CD4-positive, alpha-beta memory T cell (primary cell): ENCODE data around the gene KIAA0319L. TPM values are rescaled to one million over a fixed set of nuclear protein-coding genes. Genes with fewer than 3 reads are reported as not detected.
A peak's percentile ranks its signal among the peaks of the same experiment; 100 is the strongest.

Experiments used
- CTCF ChIA-PET: fragments of 350-600 bp; sonication (Branson Sonifier 250); formaldehyde crosslinking; loops from one replicate; lab custom pipeline; 2021; ENCODE audit warnings: inconsistent platforms; ENCODE audit not compliant: partially characterized antibody; lab: Charles Lee
- POLR2A ChIA-PET: fragments of 350-600 bp; sonication (Branson Sonifier 250); formaldehyde crosslinking; loops from one replicate; lab custom pipeline; 2021; ENCODE audit not compliant: partially characterized antibody; lab: Charles Lee
- DNase-seq, 5 donors: peaks; one replicate each; pipeline versions ENCODE4 v3.0.0 to v3.0.0-alpha.2; 2020 to 2022; ENCODE audit warnings: mixed read lengths in 1 of 5
- H3K27ac ChIP-seq: one replicate; pipeline ENCODE4 v1.7.0; 2013; ENCODE audit warnings: low read depth, low read length
- H3K27me3 ChIP-seq: 2 replicates; pipeline ENCODE4 v1.7.0; 2013; ENCODE audit warnings: mild to moderate bottlenecking, low read length, moderate library complexity; ENCODE audit not compliant: insufficient read depth
- H3K36me3 ChIP-seq: 2 replicates; pipeline ENCODE4 v1.7.0; 2013; ENCODE audit warnings: mild to moderate bottlenecking, low read length, moderate library complexity; ENCODE audit not compliant: insufficient read depth
- H3K4me1 ChIP-seq: 2 replicates; pipeline ENCODE4 v1.7.0; 2013; ENCODE audit warnings: mild to moderate bottlenecking, low read length, moderate library complexity; ENCODE audit not compliant: insufficient read depth
- H3K4me3 ChIP-seq, 2 donors: one replicate each; pipeline ENCODE4 v1.7.0; 2013; ENCODE audit warnings: low read length in 2 of 2, mild to moderate bottlenecking in 1 of 2
- H3K9me3 ChIP-seq, 2 donors: one replicate each; pipeline ENCODE4 v1.7.0; 2013; ENCODE audit warnings: low read length in 2 of 2, control low read depth in 1 of 2; ENCODE audit not compliant: control insufficient read depth in 1 of 2
- H3K27ac Mint-ChIP-seq, 7 donors: one replicate each; pipeline ENCODE4 v1.8.0; 2020 to 2021; ENCODE audit warnings: mixed read lengths in 7 of 7, mild to moderate bottlenecking in 6 of 7, inconsistent platforms in 3 of 7, moderate library complexity in 3 of 7
- H3K27me3 Mint-ChIP-seq, 2 donors: one replicate each; pipeline ENCODE4 v1.8.0; 2020 to 2021; ENCODE audit warnings: mixed read lengths in 2 of 2
- H3K36me3 Mint-ChIP-seq, 2 donors: one replicate each; pipeline ENCODE4 v1.8.0; 2020 to 2021; ENCODE audit warnings: mixed read lengths in 2 of 2, inconsistent platforms in 1 of 2, mild to moderate bottlenecking in 1 of 2
- H3K4me1 Mint-ChIP-seq, 4 donors: one replicate each; pipeline ENCODE4 v1.8.0; 2020 to 2021; ENCODE audit warnings: mixed read lengths in 4 of 4, mild to moderate bottlenecking in 1 of 4
- H3K4me3 Mint-ChIP-seq, 8 donors: one replicate each; pipeline ENCODE4 v1.8.0; 2020 to 2021; ENCODE audit warnings: mixed read lengths in 8 of 8, mild to moderate bottlenecking in 7 of 8, moderate library complexity in 6 of 8, inconsistent platforms in 3 of 8
- H3K9me3 Mint-ChIP-seq, 8 donors: one replicate each; pipeline ENCODE4 v1.8.0; 2020 to 2021; ENCODE audit warnings: mixed read lengths in 8 of 8, mild to moderate bottlenecking in 5 of 8, inconsistent platforms in 3 of 8, moderate library complexity in 1 of 8
- intact Hi-C: fragments of 100-400 bp; cut with micrococcal nuclease; formaldehyde crosslinking; loops from one replicate; pipeline ENCODE4 v1.15.1; 2023
- polyA plus RNA-seq, 2 donors: library from polyadenylated mRNA; unstranded; fragments of 300-500 nt; fragmentation: Illumina TruSeq; gene quantifications; one replicate each; pipeline ENCODE4 v1.2.3, GENCODE V29; 2021
- total RNA-seq, 2 experiments: library from RNA; stranded (reverse); gene quantifications; one replicate each; pipeline ENCODE4 v1.2.3, GENCODE V29; 2021

Gene KIAA0319L
- total and polyA plus RNA-seq, 4 experiments from 2014 or later = 12.7 to 82.9 (median 54.3) TPM

DNA sequence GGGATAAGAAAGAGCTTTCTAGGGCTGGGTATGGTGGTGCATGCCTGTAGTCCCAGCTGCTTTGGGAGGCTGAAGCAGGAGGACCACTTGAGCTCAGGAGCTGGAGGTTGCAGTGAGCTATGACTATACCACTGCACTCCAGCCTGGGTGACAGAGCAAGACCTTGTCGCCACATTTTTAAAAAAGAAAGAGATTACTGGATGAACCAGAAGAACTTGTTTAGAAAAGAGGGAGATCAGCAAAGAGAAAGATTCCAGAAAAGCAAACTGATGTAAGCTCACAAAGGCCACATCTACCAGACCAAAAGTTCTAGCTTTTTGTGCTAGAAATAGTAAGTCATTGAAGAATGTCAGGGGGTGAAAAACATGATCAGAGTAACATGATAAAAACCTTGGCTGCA lies 117.6 kb downstream of the KIAA0319L start:
- Mint-ChIP-seq H3K27me3 (no peaks in the 10 kb centered on the region), H3K36me3 (peaks cover 66 to 71% of the 10 kb centered on the region in 2 donors), H3K27ac (peak overlapping the region in 5 of 7 donors; percentile 32 to 82 (median 53)), H3K4me1 (peaks cover 4 to 11% (median 7%) of the 10 kb centered on the region in 4 donors), H3K9me3 (no peaks in the 10 kb centered on the region), H3K4me3 (no peak overlapping the region)
- ChIA-PET CTCF (interaction anchor here (1.5 to 8.3 kb wide), 3 partner anchors 11 to 132 kb away, joined by 3 to 52 read pairs (median 5); no protein-coding TSS in a partner anchor), POLR2A (no interaction called here)
- Histone ChIP-seq H3K27me3 (no peaks in the 10 kb centered on the region), H3K27ac (no peak overlapping the region), H3K36me3 (peaks cover 67% of the 10 kb centered on the region), H3K4me1 (no peaks in the 10 kb centered on the region), H3K4me3 (no peak overlapping the region), H3K9me3 (no peaks in the 10 kb centered on the region)
- no peak for DNase-seq
- intact Hi-C loops = no loop called here

DNA sequence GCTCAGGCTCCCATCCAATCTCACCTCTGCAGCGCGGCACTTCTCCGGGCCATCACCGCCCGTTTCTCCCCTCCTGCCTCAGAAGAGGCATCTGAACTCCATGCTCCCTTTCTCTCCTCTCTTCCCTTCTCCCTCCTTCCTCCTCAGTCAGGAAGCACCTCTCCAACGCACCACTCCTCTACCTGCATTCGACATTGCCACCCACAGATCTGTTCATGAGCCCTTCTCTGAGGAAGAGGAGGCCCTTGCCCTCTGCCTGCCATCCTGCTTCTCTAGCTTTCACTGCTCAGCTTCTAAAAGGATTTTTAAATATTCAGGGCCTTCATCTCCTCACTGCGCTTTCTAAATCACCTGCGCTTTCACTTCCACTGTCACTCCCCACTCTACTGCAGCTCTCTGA lies 120.0 kb downstream of the KIAA0319L start:
- no peaks in the 10 kb centered on the region for H3K9me3 Mint-ChIP-seq
- Histone ChIP-seq H3K4me1 (no peaks in the 10 kb centered on the region), H3K36me3 (peaks cover 59% of the 10 kb centered on the region), H3K4me3 (no peak overlapping the region), H3K27ac (no peak overlapping the region), H3K27me3 (no peaks in the 10 kb centered on the region), H3K9me3 (no peaks in the 10 kb centered on the region)
- POLR2A ChIA-PET = no interaction called here
- H3K4me1 Mint-ChIP-seq = peaks cover 7 to 24% (median 10%) of the 10 kb centered on the region in 4 donors
- intact Hi-C loops = no loop called here
- DNase-seq = no peak
- H3K4me3 Mint-ChIP-seq = peak overlapping the region in 1 of 8 donors; percentile 29
- no peaks in the 10 kb centered on the region for H3K27me3 Mint-ChIP-seq
- H3K27ac Mint-ChIP-seq = peak overlapping the region in 6 of 7 donors; percentile 29 to 87 (median 49)
- peaks cover 66 to 70% of the 10 kb centered on the region in 2 donors for H3K36me3 Mint-ChIP-seq
- CTCF ChIA-PET = interaction anchor here (1.3 to 8.3 kb wide), 3 partner anchors 14 to 127 kb away, joined by 3 to 52 read pairs (median 5); no protein-coding TSS in a partner anchor

DNA sequence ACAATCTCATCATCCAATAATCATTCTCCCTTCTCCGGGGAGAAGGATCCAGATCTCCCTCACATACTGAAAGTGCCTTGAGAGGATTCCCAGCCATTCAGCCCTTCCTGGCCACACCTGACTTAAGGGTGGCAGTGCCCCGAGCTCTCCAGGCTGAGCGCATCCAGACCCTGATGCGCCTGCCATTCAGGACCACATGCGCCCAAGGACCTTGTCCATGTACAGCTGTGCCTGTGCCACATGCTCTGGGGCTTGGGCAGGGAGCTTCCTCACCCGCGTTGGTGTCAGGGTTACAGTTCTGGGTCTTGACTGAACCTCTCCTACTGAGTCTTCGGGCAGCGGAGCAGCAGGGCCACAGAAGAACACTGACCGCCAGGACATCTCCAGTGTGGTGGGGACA lies 121.1 kb downstream of the KIAA0319L start:
- no peaks in the 10 kb centered on the region for H3K27me3 Mint-ChIP-seq
- ChIA-PET POLR2A (no interaction called here), CTCF (interaction anchor here (1.3 to 8.3 kb wide), 2 partner anchors 15 to 79 kb away, joined by 3 to 52 read pairs; no protein-coding TSS in a partner anchor)
- H3K4me1 Mint-ChIP-seq = peaks cover 13 to 30% (median 16%) of the 10 kb centered on the region in 4 donors
- H3K27ac Mint-ChIP-seq = no peak overlapping the region
- peaks cover 58 to 63% of the 10 kb centered on the region in 2 donors for H3K36me3 Mint-ChIP-seq
- H3K27ac ChIP-seq = no peak overlapping the region
- H3K4me1 ChIP-seq = no peaks in the 10 kb centered on the region
- intact Hi-C loops = no loop called here
- no peaks in the 10 kb centered on the region for H3K9me3 ChIP-seq
- DNase-seq = no peak
- H3K36me3 ChIP-seq = peaks cover 49% of the 10 kb centered on the region
- H3K27me3 ChIP-seq = no peaks in the 10 kb centered on the region
- H3K9me3 Mint-ChIP-seq = no peaks in the 10 kb centered on the region
- no peak overlapping the region for H3K4me3 ChIP-seq
- no peak overlapping the region for H3K4me3 Mint-ChIP-seq

DNA sequence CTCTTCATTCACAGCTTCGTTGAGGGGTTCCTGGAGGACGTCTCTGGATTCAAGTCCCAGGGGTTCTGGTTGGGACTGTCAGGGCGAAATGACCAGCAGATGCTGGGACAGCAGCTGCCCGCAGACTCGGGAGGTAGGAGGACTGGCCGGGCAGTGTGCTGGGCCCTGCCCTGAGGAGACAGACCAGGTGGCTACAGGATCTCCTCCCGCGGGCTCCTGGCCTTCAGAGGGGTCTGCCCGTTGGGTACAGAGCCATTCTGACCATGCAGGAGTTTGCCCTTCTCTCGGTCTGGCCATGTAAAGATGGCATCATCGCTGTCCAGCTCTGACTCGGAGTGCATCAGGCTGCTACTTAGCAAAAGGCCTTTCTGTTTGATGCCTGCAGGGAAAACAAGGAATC lies 122.5 kb downstream of the KIAA0319L start:
- no peak for DNase-seq
- H3K36me3 Mint-ChIP-seq = peaks cover 54 to 60% of the 10 kb centered on the region in 2 donors
- H3K4me3 ChIP-seq = no peak overlapping the region
- no peaks in the 10 kb centered on the region for H3K27me3 ChIP-seq
- no peak overlapping the region for H3K27ac ChIP-seq
- CTCF ChIA-PET = interaction anchor here (0.6 to 1.2 kb wide), 2 partner anchors 10 to 16 kb away, joined by 3 to 5 read pairs; no protein-coding TSS in a partner anchor
- intact Hi-C loops = no loop called here
- no peaks in the 10 kb centered on the region for H3K9me3 ChIP-seq
- no peak overlapping the region for H3K4me3 Mint-ChIP-seq
- no peaks in the 10 kb centered on the region for H3K9me3 Mint-ChIP-seq
- peak overlapping the region in 1 of 7 donors; percentile 11 for H3K27ac Mint-ChIP-seq
- peaks cover 35% of the 10 kb centered on the region for H3K36me3 ChIP-seq
- H3K4me1 ChIP-seq = no peaks in the 10 kb centered on the region
- peaks cover 18 to 36% (median 20%) of the 10 kb centered on the region in 4 donors for H3K4me1 Mint-ChIP-seq
- H3K27me3 Mint-ChIP-seq = no peaks in the 10 kb centered on the region
- POLR2A ChIA-PET = no interaction called here

DNA sequence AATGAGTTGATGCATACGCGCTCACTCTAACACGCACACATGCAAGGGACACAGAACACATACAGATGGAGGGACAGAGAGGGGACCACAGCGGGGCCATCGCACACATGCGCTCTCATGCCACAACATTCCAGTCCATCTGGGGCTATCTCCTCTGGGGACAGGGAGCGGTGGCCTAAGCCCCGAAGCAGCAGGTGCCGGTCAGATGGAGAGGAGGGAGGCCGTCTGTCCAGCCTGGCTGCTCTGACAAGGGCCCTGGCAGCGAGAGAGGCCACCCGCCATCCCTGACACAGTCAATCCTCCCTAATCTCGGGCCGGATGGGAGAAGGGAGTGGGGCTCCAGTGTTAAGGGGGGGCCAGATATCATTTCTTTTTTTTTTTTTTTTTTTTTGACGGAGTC lies 123.5 kb downstream of the KIAA0319L start:
- H3K27me3 ChIP-seq = no peaks in the 10 kb centered on the region
- peak overlapping the region in 2 of 7 donors; percentile 2 to 46 for H3K27ac Mint-ChIP-seq
- no peak overlapping the region for H3K4me3 ChIP-seq
- H3K27me3 Mint-ChIP-seq = no peaks in the 10 kb centered on the region
- peaks cover 45 to 50% of the 10 kb centered on the region in 2 donors for H3K36me3 Mint-ChIP-seq
- H3K9me3 Mint-ChIP-seq = no peaks in the 10 kb centered on the region
- H3K36me3 ChIP-seq = peaks cover 27% of the 10 kb centered on the region
- intact Hi-C loops = no loop called here
- H3K27ac ChIP-seq = no peak overlapping the region
- CTCF ChIA-PET = no interaction called here
- POLR2A ChIA-PET = no interaction called here
- H3K9me3 ChIP-seq = no peaks in the 10 kb centered on the region
- H3K4me1 ChIP-seq = no peaks in the 10 kb centered on the region
- DNase-seq = no peak
- peaks cover 18 to 36% (median 20%) of the 10 kb centered on the region in 4 donors for H3K4me1 Mint-ChIP-seq
- no peak overlapping the region for H3K4me3 Mint-ChIP-seq

DNA sequence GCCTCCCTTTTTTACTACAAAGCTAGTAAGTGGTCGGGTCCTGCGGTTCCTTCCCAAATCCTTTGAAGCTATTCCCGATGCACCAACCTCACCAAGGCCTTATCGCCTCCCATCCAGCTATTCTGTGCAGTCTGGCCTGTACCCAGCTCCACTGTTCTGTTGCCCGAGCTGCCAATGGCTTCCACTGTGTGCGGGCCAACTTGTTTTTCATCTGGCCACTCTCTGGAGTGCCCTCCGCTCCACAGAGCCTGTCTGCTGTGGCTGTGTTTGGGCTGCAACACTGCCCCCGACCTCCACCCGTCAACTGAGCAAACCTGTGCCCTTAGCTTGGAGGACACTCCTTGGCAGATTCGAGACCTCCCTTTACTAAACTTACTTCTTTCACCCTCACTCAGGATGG lies 125.0 kb downstream of the KIAA0319L start:
- H3K27me3 Mint-ChIP-seq = no peaks in the 10 kb centered on the region
- ChIA-PET POLR2A (interaction anchor here (0.9 kb wide), 1 partner anchor 21 kb away, joined by 3 read pairs; no protein-coding TSS in a partner anchor), CTCF (interaction anchor here (2.1 kb wide), 1 partner anchor 19 kb away, joined by 8 read pairs; no protein-coding TSS in a partner anchor)
- no peaks in the 10 kb centered on the region for H3K27me3 ChIP-seq
- peaks cover 35 to 39% of the 10 kb centered on the region in 2 donors for H3K36me3 Mint-ChIP-seq
- H3K4me1 Mint-ChIP-seq = peaks cover 18 to 28% (median 20%) of the 10 kb centered on the region in 4 donors
- DNase-seq = no peak
- peak overlapping the region; percentile 12 to 89 (median 49) for H3K27ac Mint-ChIP-seq
- no peaks in the 10 kb centered on the region for H3K9me3 ChIP-seq
- peaks cover 27% of the 10 kb centered on the region for H3K36me3 ChIP-seq
- H3K9me3 Mint-ChIP-seq = no peaks in the 10 kb centered on the region
- H3K4me3 ChIP-seq = no peak overlapping the region
- intact Hi-C loops = no loop called here
- H3K4me1 ChIP-seq = no peaks in the 10 kb centered on the region
- H3K4me3 Mint-ChIP-seq = no peak overlapping the region
- no peak overlapping the region for H3K27ac ChIP-seq

DNA sequence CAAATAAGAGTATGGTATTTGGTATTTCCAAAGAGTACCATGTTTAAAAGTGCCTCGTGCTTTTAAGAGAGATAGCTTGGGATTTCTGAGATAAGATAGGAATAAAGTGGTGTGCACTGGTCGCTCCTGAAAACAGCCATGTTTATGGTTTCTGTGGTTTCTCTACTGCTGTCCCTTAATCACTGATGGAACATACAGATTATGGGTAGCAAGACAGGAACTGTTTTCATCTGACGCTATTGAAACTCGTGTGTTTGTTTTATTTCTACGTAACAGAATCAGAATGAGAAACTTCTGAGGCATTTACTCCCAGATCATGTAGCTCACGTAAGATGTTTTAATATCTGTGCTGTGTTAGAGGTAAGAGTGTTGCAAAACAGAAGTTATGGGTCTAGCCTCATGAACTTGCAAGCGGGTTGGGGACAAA lies 126.0 kb downstream of the KIAA0319L start:
- H3K27me3 ChIP-seq = no peaks in the 10 kb centered on the region
- peaks cover 24 to 32% of the 10 kb centered on the region in 2 donors for H3K36me3 Mint-ChIP-seq
- H3K4me3 Mint-ChIP-seq = peak overlapping the region in 2 of 8 donors; percentile 27 to 41
- peaks cover 23% of the 10 kb centered on the region for H3K36me3 ChIP-seq
- H3K27me3 Mint-ChIP-seq = no peaks in the 10 kb centered on the region
- no peak overlapping the region for H3K4me3 ChIP-seq
- peaks cover 18 to 28% (median 20%) of the 10 kb centered on the region in 4 donors for H3K4me1 Mint-ChIP-seq
- intact Hi-C loops = no loop called here
- POLR2A ChIA-PET = interaction anchor here (0.9 kb wide), 1 partner anchor 22 kb away, joined by 3 read pairs; no protein-coding TSS in a partner anchor
- CTCF ChIA-PET = interaction anchor here (2.1 kb wide), 1 partner anchor 20 kb away, joined by 8 read pairs; no protein-coding TSS in a partner anchor
- no peak overlapping the region for H3K27ac ChIP-seq
- no peaks in the 10 kb centered on the region for H3K9me3 ChIP-seq
- peak in 1 of 5 donors; percentile 21 for DNase-seq
- no peaks in the 10 kb centered on the region for H3K4me1 ChIP-seq
- peak overlapping the region; percentile 3 to 89 (median 81) for H3K27ac Mint-ChIP-seq
- no peaks in the 10 kb centered on the region for H3K9me3 Mint-ChIP-seq
